ENCODE results near the gene FOSL2.

Gene FOSL2

DNA sequence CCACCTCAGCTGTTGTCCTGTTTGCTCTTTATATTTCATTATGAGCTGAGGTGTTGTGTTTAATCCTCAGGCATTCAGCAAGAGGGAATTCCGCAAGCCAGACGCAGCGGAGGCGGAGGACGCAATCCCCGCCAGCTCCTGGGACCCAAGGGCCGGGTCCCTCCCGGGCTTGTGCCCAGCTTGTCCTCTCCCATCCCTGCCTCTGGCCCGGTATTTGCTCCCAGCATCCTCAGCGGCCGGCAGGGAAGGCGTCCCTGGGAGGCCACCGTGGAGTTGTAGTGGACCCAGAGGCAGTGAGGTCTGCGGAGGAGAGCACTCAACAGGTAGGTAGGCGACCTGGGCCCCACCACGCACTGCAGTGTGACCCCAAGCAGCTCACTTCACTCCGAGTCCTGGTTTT is 42.5 kb upstream of the FOSL2 start:
- Histone ChIP-seq H3K4me1 (ENCODE audit: control insufficient read depth, low read depth, low read length) (no peaks in the 10 kb centered on the region), H3K27ac (ENCODE audit: low read depth, low read length) (no peak overlapping the region), H2BK120ac (ENCODE audit: low read depth, low read length) (no peak overlapping the region), H3K4me2 (ENCODE audit: low read length) (no peak overlapping the region), H2BK5ac (ENCODE audit: low read length) (no peak overlapping the region), H2BK15ac (replicated peaks; ENCODE audit: low read depth) (no peak overlapping the region), H3K27me3 (ENCODE audit: insufficient read depth, low read length, poor library complexity) (no peaks in the 10 kb centered on the region), H3K18ac (ENCODE audit: low read length) (no peak overlapping the region), H3K79me1 (ENCODE audit: low read length) (no peaks in the 10 kb centered on the region), H3K4ac (ENCODE audit: low read depth, low read length) (no peak overlapping the region), H3K4me3 (ENCODE audit: low read length) (no peak overlapping the region), H3K23ac (ENCODE audit: low read length) (no peak overlapping the region), H2AK5ac (ENCODE audit: low read length) (no peak overlapping the region), H3K9ac (ENCODE audit: low read length) (no peak overlapping the region), H3K36me3 (ENCODE audit: control insufficient read depth, insufficient read depth, low read length) (no peaks in the 10 kb centered on the region), H3K56ac (ENCODE audit: low read length) (no peak overlapping the region), H3K79me2 (ENCODE audit: control insufficient read depth, insufficient read depth, low read length) (no peaks in the 10 kb centered on the region), H4K8ac (ENCODE audit: low read depth, low read length) (no peak overlapping the region), H4K5ac (ENCODE audit: low read length) (no peak overlapping the region)
- no CpG with 5 or more reads among the region's 17 CpGs for WGBS (ENCODE audit: extremely low coverage, insufficient coverage, low lambda C conversion rate)
- DNase-seq: no peak

DNA sequence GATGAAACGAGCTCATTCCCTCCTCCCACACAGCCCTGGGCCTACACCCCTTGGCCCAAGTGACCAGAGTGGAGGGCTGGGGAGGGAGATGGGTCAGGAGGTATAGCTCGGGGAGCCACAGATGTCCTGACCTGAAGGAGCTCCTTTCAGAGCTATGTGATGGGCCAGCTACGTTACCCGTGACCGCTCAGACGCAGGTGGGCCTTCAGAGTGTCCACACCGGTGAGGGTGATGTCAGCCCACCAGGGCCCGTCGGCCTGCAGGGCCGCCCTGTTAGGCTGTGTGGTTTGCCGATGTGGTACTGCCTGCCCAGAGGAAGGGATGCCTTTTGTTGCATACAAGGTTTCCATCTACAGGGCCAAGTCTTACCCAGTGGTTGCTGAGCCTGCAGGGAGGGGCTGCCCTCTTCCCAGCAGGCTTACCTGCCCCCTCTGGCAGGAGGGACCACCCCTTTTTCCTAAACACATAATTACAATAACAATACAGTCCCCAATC is 41.8 kb upstream of the FOSL2 start:
- no peak overlapping the region for H3K4me2 ChIP-seq (ENCODE audit: low read length)
- H3K79me2 ChIP-seq (ENCODE audit: control insufficient read depth, insufficient read depth, low read length): no peaks in the 10 kb centered on the region
- no peak overlapping the region for H3K4me3 ChIP-seq (ENCODE audit: low read length)
- H2BK120ac ChIP-seq (ENCODE audit: low read depth, low read length): no peak overlapping the region
- H2BK5ac ChIP-seq (ENCODE audit: low read length): no peak overlapping the region
- H3K56ac ChIP-seq (ENCODE audit: low read length): no peak overlapping the region
- no peak overlapping the region for H3K23ac ChIP-seq (ENCODE audit: low read length)
- no peak overlapping the region for H3K27ac ChIP-seq (ENCODE audit: low read depth, low read length)
- no peaks in the 10 kb centered on the region for H3K36me3 ChIP-seq (ENCODE audit: control insufficient read depth, insufficient read depth, low read length)
- H3K9ac ChIP-seq (ENCODE audit: low read length): no peak overlapping the region
- H3K79me1 ChIP-seq (ENCODE audit: low read length): no peaks in the 10 kb centered on the region
- no peak overlapping the region for H2BK15ac ChIP-seq (replicated peaks; ENCODE audit: low read depth)
- no peaks in the 10 kb centered on the region for H3K27me3 ChIP-seq (ENCODE audit: insufficient read depth, low read length, poor library complexity)
- H4K5ac ChIP-seq (ENCODE audit: low read length): no peak overlapping the region
- DNase-seq: no peak
- H3K4me1 ChIP-seq (ENCODE audit: control insufficient read depth, low read depth, low read length): no peaks in the 10 kb centered on the region
- no peak overlapping the region for H3K18ac ChIP-seq (ENCODE audit: low read length)
- no peak overlapping the region for H3K4ac ChIP-seq (ENCODE audit: low read depth, low read length)
- no peak overlapping the region for H4K8ac ChIP-seq (ENCODE audit: low read depth, low read length)
- no CpG with 5 or more reads among the region's 11 CpGs for WGBS (ENCODE audit: extremely low coverage, insufficient coverage, low lambda C conversion rate)
- H2AK5ac ChIP-seq (ENCODE audit: low read length): no peak overlapping the region

DNA sequence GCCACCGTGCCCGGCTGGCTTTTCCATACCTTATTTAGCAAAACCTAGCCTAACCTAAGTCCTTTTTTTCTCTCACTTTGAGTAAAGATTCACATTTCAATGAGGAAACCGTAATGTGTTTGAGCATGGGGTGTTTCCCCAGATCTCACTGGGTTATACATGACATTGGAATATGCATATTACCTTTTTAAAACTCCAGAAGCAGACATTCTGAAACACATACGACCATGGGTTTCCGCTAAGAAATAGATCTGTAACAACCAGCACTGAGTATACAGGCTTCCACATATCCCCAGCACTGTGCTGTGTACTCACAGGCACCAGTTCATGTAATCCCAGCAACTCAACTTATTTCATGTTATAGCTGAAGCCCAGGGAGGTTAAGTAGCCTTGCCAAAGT is 41.0 kb upstream of the FOSL2 start:
- H3K18ac ChIP-seq (ENCODE audit: low read length): no peak overlapping the region
- no peak overlapping the region for H2BK15ac ChIP-seq (replicated peaks; ENCODE audit: low read depth)
- no peaks in the 10 kb centered on the region for H3K79me1 ChIP-seq (ENCODE audit: low read length)
- no peak overlapping the region for H4K5ac ChIP-seq (ENCODE audit: low read length)
- H3K56ac ChIP-seq (ENCODE audit: low read length): no peak overlapping the region
- no CpG with 5 or more reads among the region's 5 CpGs for WGBS (ENCODE audit: extremely low coverage, insufficient coverage, low lambda C conversion rate)
- no peak overlapping the region for H3K4ac ChIP-seq (ENCODE audit: low read depth, low read length)
- H3K27ac ChIP-seq (ENCODE audit: low read depth, low read length): no peak overlapping the region
- H2BK120ac ChIP-seq (ENCODE audit: low read depth, low read length): no peak overlapping the region
- no peaks in the 10 kb centered on the region for H3K36me3 ChIP-seq (ENCODE audit: control insufficient read depth, insufficient read depth, low read length)
- no peak overlapping the region for H3K4me3 ChIP-seq (ENCODE audit: low read length)
- H3K79me2 ChIP-seq (ENCODE audit: control insufficient read depth, insufficient read depth, low read length): no peaks in the 10 kb centered on the region
- H3K4me2 ChIP-seq (ENCODE audit: low read length): no peak overlapping the region
- no peak overlapping the region for H4K8ac ChIP-seq (ENCODE audit: low read depth, low read length)
- H3K4me1 ChIP-seq (ENCODE audit: control insufficient read depth, low read depth, low read length): no peaks in the 10 kb centered on the region
- no peaks in the 10 kb centered on the region for H3K27me3 ChIP-seq (ENCODE audit: insufficient read depth, low read length, poor library complexity)
- H2BK5ac ChIP-seq (ENCODE audit: low read length): no peak overlapping the region
- H3K9ac ChIP-seq (ENCODE audit: low read length): no peak overlapping the region
- H2AK5ac ChIP-seq (ENCODE audit: low read length): no peak overlapping the region
- H3K23ac ChIP-seq (ENCODE audit: low read length): no peak overlapping the region
- DNase-seq: no peak

DNA sequence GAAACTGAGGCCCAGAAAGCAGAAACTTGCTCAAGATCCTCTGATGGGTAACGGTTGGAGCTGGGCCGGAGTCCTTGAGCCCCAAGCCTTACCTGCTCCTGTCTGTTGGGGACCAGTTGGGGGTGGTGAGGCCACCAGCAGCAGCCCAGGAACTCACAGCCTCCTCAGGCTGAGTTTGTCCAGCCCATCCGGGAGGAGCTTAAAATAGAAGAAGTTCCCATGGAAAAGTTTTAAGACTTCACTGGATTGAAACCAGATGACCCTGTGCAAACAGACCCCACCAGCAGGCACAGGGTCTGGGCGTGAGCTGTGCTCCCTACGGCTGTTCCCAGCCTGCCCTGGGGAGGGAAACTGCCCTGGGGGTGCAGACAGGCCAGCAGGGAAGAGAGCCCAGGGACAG is 40.6 kb upstream of the FOSL2 start:
- H3K4me1 ChIP-seq (ENCODE audit: control insufficient read depth, low read depth, low read length): no peaks in the 10 kb centered on the region
- DNase-seq: no peak

DNA sequence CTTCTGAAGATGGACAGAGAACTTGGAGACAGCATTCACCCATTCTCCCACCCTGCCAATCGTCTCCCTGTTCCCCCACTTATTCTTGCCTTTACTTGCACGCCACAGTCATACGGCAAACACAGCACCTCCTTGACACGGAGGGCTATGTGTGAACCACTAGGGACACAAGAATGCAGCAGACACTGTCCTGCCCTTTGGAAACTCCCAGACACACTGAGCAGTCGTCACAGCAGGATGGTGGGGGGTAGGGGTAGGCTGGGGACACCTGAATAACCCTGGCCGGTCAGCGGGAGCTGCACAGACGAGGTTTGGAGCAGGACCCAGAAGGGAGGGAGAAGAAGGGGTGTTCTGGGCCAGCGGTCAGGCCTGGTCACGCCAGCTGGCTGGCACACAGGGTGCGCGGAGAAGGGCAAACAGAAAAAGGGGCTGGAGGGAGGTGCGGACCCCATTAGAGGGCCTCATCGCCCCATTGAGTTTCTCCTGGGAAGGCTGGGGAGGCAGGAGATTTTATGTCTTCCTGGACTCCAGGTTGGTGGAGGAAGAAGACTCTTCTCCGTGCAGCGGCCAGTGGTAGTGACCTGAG is 40.0 kb upstream of the FOSL2 start:
- Histone ChIP-seq H3K27me3 (ENCODE audit: insufficient read depth, low read length, poor library complexity) (no peaks in the 10 kb centered on the region), H2BK15ac (replicated peaks; ENCODE audit: low read depth) (no peak overlapping the region), H2AK5ac (ENCODE audit: low read length) (no peak overlapping the region), H3K4me1 (ENCODE audit: control insufficient read depth, low read depth, low read length) (no peaks in the 10 kb centered on the region), H3K27ac (ENCODE audit: low read depth, low read length) (no peak overlapping the region), H3K9ac (ENCODE audit: low read length) (no peak overlapping the region), H2BK120ac (ENCODE audit: low read depth, low read length) (no peak overlapping the region), H4K8ac (ENCODE audit: low read depth, low read length) (no peak overlapping the region), H3K23ac (ENCODE audit: low read length) (no peak overlapping the region), H4K5ac (ENCODE audit: low read length) (no peak overlapping the region), H3K18ac (ENCODE audit: low read length) (no peak overlapping the region), H3K4ac (ENCODE audit: low read depth, low read length) (no peak overlapping the region), H3K79me1 (ENCODE audit: low read length) (no peaks in the 10 kb centered on the region), H3K4me2 (ENCODE audit: low read length) (no peak overlapping the region), H3K79me2 (ENCODE audit: control insufficient read depth, insufficient read depth, low read length) (no peaks in the 10 kb centered on the region), H2BK5ac (ENCODE audit: low read length) (no peak overlapping the region), H3K56ac (ENCODE audit: low read length) (no peak overlapping the region), H3K4me3 (ENCODE audit: low read length) (no peak overlapping the region), H3K36me3 (ENCODE audit: control insufficient read depth, insufficient read depth, low read length) (no peaks in the 10 kb centered on the region)
- no CpG with 5 or more reads among the region's 16 CpGs for WGBS (ENCODE audit: extremely low coverage, insufficient coverage, low lambda C conversion rate)
- no peak for DNase-seq

More for the DNA sequence above, 40.6 kb upstream of the FOSL2 start:
- H3K36me3 ChIP-seq (ENCODE audit: control insufficient read depth, insufficient read depth, low read length): no peaks in the 10 kb centered on the region
- no peak overlapping the region for H3K27ac ChIP-seq (ENCODE audit: low read depth, low read length)
- no peak overlapping the region for H4K8ac ChIP-seq (ENCODE audit: low read depth, low read length)
- no peak overlapping the region for H4K5ac ChIP-seq (ENCODE audit: low read length)
- H3K4ac ChIP-seq (ENCODE audit: low read depth, low read length): no peak overlapping the region
- H3K27me3 ChIP-seq (ENCODE audit: insufficient read depth, low read length, poor library complexity): no peaks in the 10 kb centered on the region
- no peak overlapping the region for H3K18ac ChIP-seq (ENCODE audit: low read length)
- no peak overlapping the region for H2BK5ac ChIP-seq (ENCODE audit: low read length)
- H2BK120ac ChIP-seq (ENCODE audit: low read depth, low read length): no peak overlapping the region
- H3K79me1 ChIP-seq (ENCODE audit: low read length): no peaks in the 10 kb centered on the region
- H3K56ac ChIP-seq (ENCODE audit: low read length): no peak overlapping the region
- no peak overlapping the region for H3K9ac ChIP-seq (ENCODE audit: low read length)
- no peak overlapping the region for H2AK5ac ChIP-seq (ENCODE audit: low read length)
- H3K79me2 ChIP-seq (ENCODE audit: control insufficient read depth, insufficient read depth, low read length): no peaks in the 10 kb centered on the region
- no peak overlapping the region for H3K23ac ChIP-seq (ENCODE audit: low read length)
- no CpG with 5 or more reads among the region's 5 CpGs for WGBS (ENCODE audit: extremely low coverage, insufficient coverage, low lambda C conversion rate)
- no peak overlapping the region for H3K4me3 ChIP-seq (ENCODE audit: low read length)
- H3K4me2 ChIP-seq (ENCODE audit: low read length): no peak overlapping the region
- no peak overlapping the region for H2BK15ac ChIP-seq (replicated peaks; ENCODE audit: low read depth)

DNA sequence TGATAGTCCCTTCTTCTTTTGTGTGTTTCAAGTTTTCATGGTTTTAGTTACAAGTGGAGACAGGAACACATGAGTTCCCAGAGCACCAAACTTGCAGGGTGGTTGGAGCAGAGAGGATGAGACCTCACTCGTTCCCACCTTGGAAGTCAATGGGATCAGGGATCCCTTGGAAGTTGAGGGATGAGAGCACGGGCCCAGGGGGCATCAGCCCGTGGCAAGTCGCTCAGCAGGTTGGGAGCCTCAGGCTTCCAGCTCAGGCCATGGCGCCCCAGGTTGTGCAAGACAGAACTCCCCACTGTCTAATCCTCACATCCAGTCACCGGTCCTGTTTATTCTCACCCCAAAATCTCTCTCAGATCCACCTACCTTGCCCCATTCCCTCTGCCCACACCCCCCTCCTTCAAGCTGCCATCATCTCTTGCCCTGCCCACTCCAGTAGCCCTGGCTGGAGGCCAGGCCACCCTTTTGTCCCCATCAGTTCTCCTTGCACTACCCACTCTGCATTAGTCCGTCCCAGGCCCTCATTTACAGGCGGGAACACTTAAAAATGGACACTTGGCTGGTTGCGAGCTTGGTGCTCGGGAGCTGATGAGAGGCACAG is 37.6 kb upstream of the FOSL2 start:
- Histone ChIP-seq H3K27me3 (ENCODE audit: insufficient read depth, low read length, poor library complexity) (no peaks in the 10 kb centered on the region), H3K56ac (ENCODE audit: low read length) (no peak overlapping the region), H4K8ac (ENCODE audit: low read depth, low read length) (no peak overlapping the region), H3K18ac (ENCODE audit: low read length) (no peak overlapping the region), H3K79me2 (ENCODE audit: control insufficient read depth, insufficient read depth, low read length) (no peaks in the 10 kb centered on the region), H2BK5ac (ENCODE audit: low read length) (no peak overlapping the region), H4K5ac (ENCODE audit: low read length) (no peak overlapping the region), H3K4me1 (ENCODE audit: control insufficient read depth, low read depth, low read length) (no peaks in the 10 kb centered on the region), H2BK120ac (ENCODE audit: low read depth, low read length) (no peak overlapping the region), H3K4me2 (ENCODE audit: low read length) (no peak overlapping the region), H3K4me3 (ENCODE audit: low read length) (no peak overlapping the region), H3K23ac (ENCODE audit: low read length) (no peak overlapping the region), H2BK15ac (replicated peaks; ENCODE audit: low read depth) (no peak overlapping the region), H3K4ac (ENCODE audit: low read depth, low read length) (no peak overlapping the region), H3K27ac (ENCODE audit: low read depth, low read length) (no peak overlapping the region), H3K79me1 (ENCODE audit: low read length) (no peaks in the 10 kb centered on the region), H3K36me3 (ENCODE audit: control insufficient read depth, insufficient read depth, low read length) (no peaks in the 10 kb centered on the region), H2AK5ac (ENCODE audit: low read length) (no peak overlapping the region), H3K9ac (ENCODE audit: low read length) (no peak overlapping the region)
- no peak for DNase-seq
- no CpG with 5 or more reads among the region's 10 CpGs for WGBS (ENCODE audit: extremely low coverage, insufficient coverage, low lambda C conversion rate)
